Endothelial cell of umbilical vein (primary cell): Measurements from ENCODE around the gene CDK4. TPM values are rescaled to one million over a fixed set of nuclear protein-coding genes. Genes with fewer than 3 reads are reported as not detected.

Experiments used
- BruUV-seq: library from RNA; stranded (reverse); fragments of 400-500 nt; replicated peaks from 2 replicates; lab custom pipeline; 2021; lab: Mats Ljungman, UMichigan
- CTCF ChIA-PET: fragments of 300-600, 350-600 bp; sonication (Branson Sonifier 250); formaldehyde crosslinking; loops from one replicate; lab custom pipeline; 2021; ENCODE audit warnings: antibody characterized with exemption, inconsistent platforms; lab: Charles Lee
- POLR2A ChIA-PET: fragments of 300-600, 350-600 bp; sonication (Branson Sonifier 250); formaldehyde crosslinking; loops from one replicate; lab custom pipeline; 2021; ENCODE audit warnings: antibody characterized with exemption, inconsistent platforms; lab: Charles Lee
- DNase-seq: peaks from one replicate; pipeline ENCODE4 v3.0.0-alpha.2; 2011; ENCODE audit warnings: low read depth, low spot score
- FAIRE-seq: peaks from 2 replicates; lab custom pipeline; 2011; peaks lifted over from hg19 to GRCh38; lab: Jason Lieb, UNC
- H2AFZ ChIP-seq: 2 replicates; pipeline ENCODE4 v1.6.0; 2012; ENCODE audit warnings: low read depth, low read length, control low read depth, inconsistent platforms
- H3K27ac ChIP-seq: 2 replicates; pipeline ENCODE4 v1.5.1; 2011; ENCODE audit warnings: low read depth, mild to moderate bottlenecking, control low read depth, low read length, moderate library complexity; ENCODE audit not compliant: insufficient read depth
- H3K27me3 ChIP-seq, 2 experiments: 2 replicates each; pipeline versions ENCODE4 v1.6.0 to v1.6.1; 2011; ENCODE audit warnings: low read length in 2 of 2, mixed read lengths in 1 of 2; ENCODE audit not compliant: control insufficient read depth in 2 of 2, insufficient read depth in 2 of 2
- H3K36me3 ChIP-seq, 2 experiments: 2 replicates in 1 of 2; 3 replicates in 1 of 2; pipeline ENCODE4 v1.5.1; 2011; ENCODE audit warnings: low read length in 2 of 2, mild to moderate bottlenecking in 1 of 2, moderate library complexity in 1 of 2; ENCODE audit not compliant: control insufficient read depth in 2 of 2, insufficient read depth in 2 of 2; ENCODE audit errors: extremely low read depth in 1 of 2
- H3K4me1 ChIP-seq: 3 replicates; pipeline ENCODE4 v1.5.1; 2011; ENCODE audit warnings: mild to moderate bottlenecking, low read length; ENCODE audit not compliant: control insufficient read depth, insufficient read depth; ENCODE audit errors: extremely low read depth
- H3K4me2 ChIP-seq: 2 replicates; pipeline ENCODE4 v1.6.1; 2011; ENCODE audit warnings: low read length, control low read depth, mixed read lengths; ENCODE audit not compliant: insufficient read depth
- H3K4me3 ChIP-seq, 3 experiments: fragments of 200-600 bp in 1 of 3; sonication (generic), shearing (Covaris generic) in 1 of 3; replicated peaks in 1 of 3; 2 replicates each; pipeline ENCODE4 v1.5.1; 2011 to 2016; ENCODE audit warnings: control low read depth in 3 of 3, low read length in 3 of 3, mild to moderate bottlenecking in 2 of 3, inconsistent platforms in 1 of 3, low read depth in 1 of 3, moderate library complexity in 1 of 3; ENCODE audit not compliant: insufficient read depth in 1 of 3
- H3K79me2 ChIP-seq: 2 replicates; pipeline ENCODE4 v1.6.0; 2012; ENCODE audit warnings: low read length, inconsistent platforms; ENCODE audit not compliant: control insufficient read depth, insufficient read depth
- H3K9ac ChIP-seq: replicated peaks from 2 replicates; pipeline ENCODE3; 2011; ENCODE audit warnings: low read length, control low read depth; ENCODE audit not compliant: insufficient read depth; ENCODE audit errors: extremely low read depth
- H3K9me1 ChIP-seq: replicated peaks from 3 replicates; pipeline ENCODE4 v1.6.0; 2011; ENCODE audit warnings: mild to moderate bottlenecking, low read length; ENCODE audit not compliant: control insufficient read depth, insufficient read depth; ENCODE audit errors: extremely low read depth
- H3K9me3 ChIP-seq: replicated peaks from 2 replicates; pipeline ENCODE4 v1.5.1; 2012; ENCODE audit warnings: low read length, inconsistent platforms; ENCODE audit not compliant: control insufficient read depth, insufficient read depth
- H4K20me1 ChIP-seq: replicated peaks from 2 replicates; pipeline ENCODE3; 2011; ENCODE audit warnings: mild to moderate bottlenecking, low read length; ENCODE audit not compliant: control insufficient read depth, insufficient read depth; ENCODE audit errors: extremely low read depth
- EZH2 ChIP-seq: IDR thresholded peaks from 2 replicates; pipeline ENCODE4 v1.6.1; 2012; ENCODE audit warnings: borderline replicate concordance, low read depth, mild to moderate bottlenecking, moderate library complexity, low read length, inconsistent platforms; ENCODE audit not compliant: severe bottlenecking
- FOS ChIP-seq: IDR thresholded peaks from 2 replicates; pipeline ENCODE4 v1.6.1; 2011; ENCODE audit warnings: mild to moderate bottlenecking, low read length, moderate library complexity, borderline replicate concordance; ENCODE audit not compliant: insufficient read depth
- GATA2 ChIP-seq: IDR thresholded peaks from 2 replicates; pipeline ENCODE4 v1.7.0; 2011; ENCODE audit warnings: low read depth, mild to moderate bottlenecking, moderate library complexity, mixed read lengths, low read length; ENCODE audit not compliant: insufficient read length, insufficient read depth
- JUN ChIP-seq: IDR thresholded peaks from 2 replicates; pipeline ENCODE4 v1.6.1; 2011; ENCODE audit warnings: borderline replicate concordance, low read depth; ENCODE audit not compliant: insufficient read length, insufficient read depth
- MAX ChIP-seq: IDR thresholded peaks from 2 replicates; pipeline ENCODE4 v1.6.1; 2011; ENCODE audit not compliant: insufficient read depth, insufficient read length
- MYC ChIP-seq: IDR thresholded peaks from one replicate; pipeline ENCODE4 v1.6.1; 2011; ENCODE audit warnings: mild to moderate bottlenecking, low read depth, low read length
- POLR2A ChIP-seq: IDR thresholded peaks from 2 replicates; pipeline ENCODE4 v1.6.1; 2012; ENCODE audit warnings: low read depth, mild to moderate bottlenecking, control low read depth, low read length
- POLR2AphosphoS5 ChIP-seq: IDR thresholded peaks from 2 replicates; pipeline ENCODE4 v1.6.1; 2012; ENCODE audit warnings: low read depth, mild to moderate bottlenecking, control low read depth, low read length, moderate library complexity; ENCODE audit not compliant: insufficient read depth
- dilution Hi-C: fragments of 300-500 bp; cut with MboI; formaldehyde crosslinking; loops from one replicate; pipeline ENCODE4 v1.15.0; 2019; ENCODE audit warnings: low sequenced_read_pairs; ENCODE audit not compliant: extremely low pct_ligation_motif_present
- intact Hi-C: fragments of 100-400 bp; cut with micrococcal nuclease; formaldehyde crosslinking; loops from one replicate; pipeline ENCODE4 v1.10.0; 2022
- microRNA-seq: library from miRNA; unstranded; fragments of <30 nt; microRNA quantifications from one replicate; pipeline ENCODE4 v1.2.0, GENCODE V29; 2021; ENCODE audit warnings: borderline number of aligned reads, borderline replicate concordance
- polyA plus RNA-seq, 4 experiments: library from polyadenylated mRNA; depleted of rRNA in 3 of 4; stranded (reverse) in 3 of 4; unstranded in 1 of 4; fragments of >200 nt; gene quantifications; 2 replicates each; pipeline versions ENCODE4 v1.2.1 to v1.2.3, GENCODE V29; 2011 to 2012; ENCODE audit warnings: missing spikeins in 1 of 4
- total RNA-seq: library from RNA; stranded (reverse); gene quantifications from 2 replicates; pipeline ENCODE4 v1.2.3, GENCODE V29; 2021
- TF ChIP-seq, protein P1 (sequence below), 2 donors: IDR thresholded peaks; 1 replicate in 1 of 2; 2 replicates in 1 of 2; pipeline ENCODE4 v1.5.1; 2011; ENCODE audit warnings: low read length in 2 of 2, mild to moderate bottlenecking in 2 of 2, moderate library complexity in 2 of 2, control low read depth in 1 of 2, inconsistent platforms in 1 of 2, low read depth in 1 of 2; ENCODE audit not compliant: insufficient read depth in 1 of 2; ENCODE audit errors: extremely low read depth in 1 of 2

Gene CDK4
- total and polyA plus RNA-seq, 2 donors (not counting 3 experiments of a cell fraction or from before 2014, with no cell fraction given), result 171 to 332 TPM

DNA sequence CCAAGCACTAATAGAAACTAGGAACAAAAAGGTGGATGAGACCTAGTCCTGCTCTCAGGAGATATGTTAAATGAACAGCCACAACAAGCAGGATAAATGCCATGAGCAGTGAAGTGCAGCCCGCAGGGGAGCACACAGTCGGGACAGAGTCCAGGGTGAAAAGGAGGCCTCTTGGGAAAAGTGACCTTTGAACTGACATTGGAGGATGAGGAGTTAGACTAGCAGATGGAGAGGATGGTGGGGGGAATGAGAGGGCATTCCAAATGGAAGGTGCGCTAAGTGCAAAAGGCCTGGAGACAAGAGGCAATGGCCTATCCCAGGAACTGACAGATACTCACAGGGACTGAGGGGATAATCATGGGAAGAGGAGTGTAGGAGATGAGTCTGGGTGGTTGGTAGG, 53.7 kb downstream of the CDK4 start:
- Histone ChIP-seq H3K4me3 (no peak overlapping the region), H2AFZ (no peak overlapping the region), H3K9ac (no peak overlapping the region), H3K27ac (no peak overlapping the region), H3K36me3 (peaks cover 4 to 8% of the 10 kb centered on the region in 2 experiments), H4K20me1 (no peaks in the 10 kb centered on the region), H3K9me1 (no peaks in the 10 kb centered on the region), H3K9me3 (no peaks in the 10 kb centered on the region), H3K4me2 (no peak overlapping the region), H3K27me3 (no peaks in the 10 kb centered on the region), H3K79me2 (peaks cover 3% of the 10 kb centered on the region), H3K4me1 (peaks cover 7% of the 10 kb centered on the region)
- FAIRE-seq (no peak), DNase-seq (no peak)
- dilution Hi-C loops (no loop called here), intact Hi-C loops (no loop called here)
- no TSS peak for BruUV-seq
- TF ChIP-seq JUN (no peak), POLR2A (no peak), MAX (no peak), FOS (no peak), EZH2 (no peak), MYC (no peak), GATA2 (no peak), POLR2AphosphoS5 (no peak)
- TF ChIP-seq, protein P1, sequence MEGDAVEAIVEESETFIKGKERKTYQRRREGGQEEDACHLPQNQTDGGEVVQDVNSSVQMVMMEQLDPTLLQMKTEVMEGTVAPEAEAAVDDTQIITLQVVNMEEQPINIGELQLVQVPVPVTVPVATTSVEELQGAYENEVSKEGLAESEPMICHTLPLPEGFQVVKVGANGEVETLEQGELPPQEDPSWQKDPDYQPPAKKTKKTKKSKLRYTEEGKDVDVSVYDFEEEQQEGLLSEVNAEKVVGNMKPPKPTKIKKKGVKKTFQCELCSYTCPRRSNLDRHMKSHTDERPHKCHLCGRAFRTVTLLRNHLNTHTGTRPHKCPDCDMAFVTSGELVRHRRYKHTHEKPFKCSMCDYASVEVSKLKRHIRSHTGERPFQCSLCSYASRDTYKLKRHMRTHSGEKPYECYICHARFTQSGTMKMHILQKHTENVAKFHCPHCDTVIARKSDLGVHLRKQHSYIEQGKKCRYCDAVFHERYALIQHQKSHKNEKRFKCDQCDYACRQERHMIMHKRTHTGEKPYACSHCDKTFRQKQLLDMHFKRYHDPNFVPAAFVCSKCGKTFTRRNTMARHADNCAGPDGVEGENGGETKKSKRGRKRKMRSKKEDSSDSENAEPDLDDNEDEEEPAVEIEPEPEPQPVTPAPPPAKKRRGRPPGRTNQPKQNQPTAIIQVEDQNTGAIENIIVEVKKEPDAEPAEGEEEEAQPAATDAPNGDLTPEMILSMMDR (IDR thresholded peaks at IDR 0.05; ENCODE audit: extremely low read depth in 1 of 2, insufficient read depth in 1 of 2, low read depth in 1 of 2, low read length in 2 of 2), result no peak
- ChIA-PET CTCF (no interaction called here), POLR2A (no interaction called here)

Small RNA genes lying within 50 kb of the gene (microRNA-seq; reads per million reads assigned to microRNA genes)
- gene MIR6759, result not detected

Other genes starting within 250 kb of the CDK4 start
- 9.8 and 13.7 TPM in 2 replicates for gene DDIT3, start 231.8 kb downstream of the CDK4 start, total RNA-seq
- gene DDIT3, start 231.8 kb downstream of the CDK4 start, polyA plus RNA-seq, result 15.4 and 22.0 TPM in 2 replicates
- 85.6 and 95.2 TPM in 2 replicates for gene MBD6, start 229.5 kb downstream of the CDK4 start, total RNA-seq
- gene MBD6, start 229.5 kb downstream of the CDK4 start, polyA plus RNA-seq, result 8.5 and 10.6 TPM in 2 replicates
- 157 and 161 TPM in 2 replicates for gene DCTN2, start 205.1 kb downstream of the CDK4 start, total RNA-seq
- gene DCTN2, start 205.1 kb downstream of the CDK4 start, polyA plus RNA-seq, result 146 and 234 TPM in 2 replicates
- gene KIF5A, start 202.3 kb downstream of the CDK4 start, total RNA-seq, result 0.12 and 0.35 TPM in 2 replicates
- 0.05 and 0.07 TPM in 2 replicates for gene KIF5A, start 202.3 kb downstream of the CDK4 start, polyA plus RNA-seq
- 9.1 and 11.5 TPM in 2 replicates for gene PIP4K2C, start 161.1 kb downstream of the CDK4 start, total RNA-seq
- 10.5 and 11.3 TPM in 2 replicates for gene PIP4K2C, start 161.1 kb downstream of the CDK4 start, polyA plus RNA-seq
- 25.9 and 34.5 TPM in 2 replicates for gene DTX3, start 147.5 kb downstream of the CDK4 start, total RNA-seq
- gene DTX3, start 147.5 kb downstream of the CDK4 start, polyA plus RNA-seq, result 51.4 and 65.0 TPM in 2 replicates
- 4.7 and 7.4 TPM in 2 replicates for gene ARHGEF25, start 140.9 kb downstream of the CDK4 start, total RNA-seq
- gene ARHGEF25, start 140.9 kb downstream of the CDK4 start, polyA plus RNA-seq, result 3.5 and 4.7 TPM in 2 replicates
- 0.25 and 0.35 TPM in 2 replicates for gene B4GALNT1, start 119.1 kb downstream of the CDK4 start, total RNA-seq
- 0.24 and 0.33 TPM in 2 replicates for gene B4GALNT1, start 119.1 kb downstream of the CDK4 start, polyA plus RNA-seq
- gene OS9, start 58.2 kb downstream of the CDK4 start, total RNA-seq, result 188 and 212 TPM in 2 replicates
- 374 and 561 TPM in 2 replicates for gene OS9, start 58.2 kb downstream of the CDK4 start, polyA plus RNA-seq
- gene AGAP2, start 13.6 kb downstream of the CDK4 start, total RNA-seq, result 0.05 and 0.24 TPM in 2 replicates
- 0.04 and 0.05 TPM in 2 replicates for gene AGAP2, start 13.6 kb downstream of the CDK4 start, polyA plus RNA-seq
- gene TSPAN31, start 7.3 kb downstream of the CDK4 start, total RNA-seq, result 14.6 and 15.0 TPM in 2 replicates
- 33.3 and 43.9 TPM in 2 replicates for gene TSPAN31, start 7.3 kb downstream of the CDK4 start, polyA plus RNA-seq
- 3.0 and 4.6 TPM in 2 replicates for gene MARCHF9, start 2.8 kb upstream of the CDK4 start, total RNA-seq
- 4.8 and 5.8 TPM in 2 replicates for gene MARCHF9, start 2.8 kb upstream of the CDK4 start, polyA plus RNA-seq
- 2.4 and 2.7 TPM in 2 replicates for gene CYP27B1, start 14.8 kb upstream of the CDK4 start, total RNA-seq
- 0.62 TPM in 2 replicates for gene CYP27B1, start 14.8 kb upstream of the CDK4 start, polyA plus RNA-seq
- 24.3 and 24.8 TPM in 2 replicates for gene METTL1, start 19.8 kb upstream of the CDK4 start, total RNA-seq
- gene METTL1, start 19.8 kb upstream of the CDK4 start, polyA plus RNA-seq, result 23.6 and 25.0 TPM in 2 replicates
- gene EEF1AKMT3, start 20.3 kb upstream of the CDK4 start, total RNA-seq, result 6.6 and 8.8 TPM in 2 replicates
- 7.3 and 7.9 TPM in 2 replicates for gene EEF1AKMT3, start 20.3 kb upstream of the CDK4 start, polyA plus RNA-seq
- gene TSFM, start 30.5 kb upstream of the CDK4 start, total RNA-seq, result 39.3 and 41.8 TPM in 2 replicates
- gene TSFM, start 30.5 kb upstream of the CDK4 start, polyA plus RNA-seq, result 13.2 and 16.5 TPM in 2 replicates
- 2.2 and 3.0 TPM in 2 replicates for gene AVIL, start 66.4 kb upstream of the CDK4 start, total RNA-seq
- gene AVIL, start 66.4 kb upstream of the CDK4 start, polyA plus RNA-seq, result 1.0 and 1.1 TPM in 2 replicates
- 128 and 142 TPM in 2 replicates for gene CTDSP2, start 94.4 kb upstream of the CDK4 start, total RNA-seq
- 120 and 146 TPM in 2 replicates for gene CTDSP2, start 94.4 kb upstream of the CDK4 start, polyA plus RNA-seq
- 5.9 and 7.2 TPM in 2 replicates for gene ATP23, start 189.3 kb upstream of the CDK4 start, total RNA-seq
- 9.0 and 14.5 TPM in 2 replicates for gene ATP23, start 189.3 kb upstream of the CDK4 start, polyA plus RNA-seq